ENCODE results near the gene PGP.
A peak's percentile ranks its signal among the peaks of the same experiment; 100 is the strongest.
"Not testable (repeated sequence)": the region's sequence is repeated elsewhere in the genome, so short reads cannot be mapped to it uniquely, and the experiment has no call there.

The PGP gene

GRCh38 chr16:2205104-2205966 lies 9.3 kb downstream of the PGP start, which contains the start of gene MLST8:
MLST8 (plus strand) TSS chr16:2205454; CDS start chr16:2206086, 632 bp downstream.
- H3K9ac ChIP-seq (ENCODE audit: low read length), result peak within 1 kb of the TSS; percentile 99
- DNase-seq (ENCODE audit: low read depth), result peak; percentile 94
- peaks cover 26% of the 10 kb centered on the region for H3K36me3 ChIP-seq (ENCODE audit: control insufficient read depth, insufficient read depth, low read length, severe bottlenecking)
- peaks cover 5% of the 10 kb centered on the region for H3K9me3 ChIP-seq (ENCODE audit: control insufficient read depth, low read length)
- H3K4me3 ChIP-seq (ENCODE audit: low read length), result peak within 1 kb of the TSS; percentile 91
- H3K27me3 ChIP-seq (replicated peaks; ENCODE audit: control insufficient read depth, insufficient read depth, low read length), result no peaks in the 10 kb centered on the region
- peaks cover 17% of the 10 kb centered on the region for H3K4me1 ChIP-seq (ENCODE audit: control insufficient read depth, insufficient read depth, low read length)

DNA sequence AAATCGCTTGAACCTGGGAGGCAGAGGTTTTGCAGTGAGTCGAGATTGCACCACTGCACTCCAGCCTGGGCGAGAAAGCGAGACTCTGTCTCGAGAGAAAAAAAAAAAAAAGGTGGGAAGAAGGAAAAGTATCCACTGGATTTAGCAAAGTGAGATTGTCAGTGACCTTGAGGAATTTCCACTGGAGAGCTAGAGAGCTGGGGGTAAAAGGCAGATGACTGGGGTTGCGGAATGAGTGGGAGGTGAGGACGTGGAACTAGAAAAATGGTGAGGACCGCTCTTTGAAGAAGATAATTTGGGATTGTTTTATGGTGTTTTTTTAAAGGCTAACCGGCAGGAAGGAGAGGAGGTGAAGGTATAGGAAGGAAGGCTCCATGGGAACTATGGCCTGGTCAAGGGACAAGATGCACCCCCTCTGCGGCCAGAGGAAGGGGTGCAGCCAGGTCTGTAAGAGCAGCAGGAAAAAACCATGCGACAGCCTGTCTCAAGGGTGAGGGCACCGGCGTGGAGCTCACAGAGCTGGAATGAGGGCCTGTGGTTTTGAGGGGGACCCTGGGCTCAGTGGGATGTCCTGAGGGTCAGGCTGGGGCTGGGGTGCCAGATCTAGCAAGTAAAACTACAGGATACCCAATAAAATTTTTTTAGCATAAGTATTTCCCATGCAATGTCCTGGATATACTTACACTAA lies 10.1 kb downstream of the PGP start:
- Histone ChIP-seq H3K4me3 (ENCODE audit: low read length) (peak overlapping the region; percentile 91), H3K27me3 (replicated peaks; ENCODE audit: control insufficient read depth, insufficient read depth, low read length) (peaks cover 5% of the 10 kb centered on the region), H3K36me3 (ENCODE audit: control insufficient read depth, insufficient read depth, low read length, severe bottlenecking) (peaks cover 25% of the 10 kb centered on the region), H3K9me3 (ENCODE audit: control insufficient read depth, low read length) (peaks cover 9% of the 10 kb centered on the region), H3K9ac (ENCODE audit: low read length) (peak overlapping the region; percentile 99), H3K4me1 (ENCODE audit: control insufficient read depth, insufficient read depth, low read length) (peaks cover 17% of the 10 kb centered on the region)
- no peak for DNase-seq (ENCODE audit: low read depth)

- H3K9ac ChIP-seq (ENCODE audit: low read length); H3K4me3 ChIP-seq (ENCODE audit: low read length); DNase-seq (ENCODE audit: low read depth); H3K9me3 ChIP-seq (ENCODE audit: control insufficient read depth, low read length): not testable (repeated sequence)
- peaks cover 18% of the 10 kb centered on the region for H3K27me3 ChIP-seq (replicated peaks; ENCODE audit: control insufficient read depth, insufficient read depth, low read length)
- H3K4me1 ChIP-seq (ENCODE audit: control insufficient read depth, insufficient read depth, low read length), result peaks cover 17% of the 10 kb centered on the region
- H3K36me3 ChIP-seq (ENCODE audit: control insufficient read depth, insufficient read depth, low read length, severe bottlenecking), result peaks cover 12% of the 10 kb centered on the region
These were observed 11.4 kb downstream of the PGP start for GRCh38 chr16:2203119-2203688.

GRCh38 chr16:2200313-2200712 lies 14.3 kb downstream of the PGP start:
- Histone ChIP-seq H3K9me3 (ENCODE audit: control insufficient read depth, low read length) (peaks cover 9% of the 10 kb centered on the region), H3K9ac (ENCODE audit: low read length) (no peak overlapping the region), H3K4me3 (ENCODE audit: low read length) (no peak overlapping the region), H3K4me1 (ENCODE audit: control insufficient read depth, insufficient read depth, low read length) (peaks cover 4% of the 10 kb centered on the region), H3K36me3 (ENCODE audit: control insufficient read depth, insufficient read depth, low read length, severe bottlenecking) (no peaks in the 10 kb centered on the region), H3K27me3 (replicated peaks; ENCODE audit: control insufficient read depth, insufficient read depth, low read length) (peaks cover 30% of the 10 kb centered on the region)
- DNase-seq (ENCODE audit: low read depth), result no peak

- no peak for DNase-seq (ENCODE audit: low read depth)
- H3K4me3 ChIP-seq (ENCODE audit: low read length), result no peak overlapping the region
- H3K4me1 ChIP-seq (ENCODE audit: control insufficient read depth, insufficient read depth, low read length), result peaks cover 2% of the 10 kb centered on the region
- H3K9me3 ChIP-seq (ENCODE audit: control insufficient read depth, low read length), result peaks cover 9% of the 10 kb centered on the region
- H3K27me3 ChIP-seq (replicated peaks; ENCODE audit: control insufficient read depth, insufficient read depth, low read length), result peaks cover 36% of the 10 kb centered on the region
- no peaks in the 10 kb centered on the region for H3K36me3 ChIP-seq (ENCODE audit: control insufficient read depth, insufficient read depth, low read length, severe bottlenecking)
- H3K9ac ChIP-seq (ENCODE audit: low read length), result no peak overlapping the region
These were observed 15.0 kb downstream of the PGP start for GRCh38 chr16:2199621-2200139.

- no peak for DNase-seq (ENCODE audit: low read depth)
- Histone ChIP-seq H3K36me3 (ENCODE audit: control insufficient read depth, insufficient read depth, low read length, severe bottlenecking) (no peaks in the 10 kb centered on the region), H3K4me3 (ENCODE audit: low read length) (no peak overlapping the region), H3K9ac (ENCODE audit: low read length) (no peak overlapping the region), H3K4me1 (ENCODE audit: control insufficient read depth, insufficient read depth, low read length) (no peaks in the 10 kb centered on the region), H3K9me3 (ENCODE audit: control insufficient read depth, low read length) (peaks cover 9% of the 10 kb centered on the region), H3K27me3 (replicated peaks; ENCODE audit: control insufficient read depth, insufficient read depth, low read length) (peaks cover 42% of the 10 kb centered on the region)
These were observed 15.5 kb downstream of the PGP start for GRCh38 chr16:2199095-2199494.

- peaks cover 50% of the 10 kb centered on the region for H3K27me3 ChIP-seq (replicated peaks; ENCODE audit: control insufficient read depth, insufficient read depth, low read length)
- peaks cover 9% of the 10 kb centered on the region for H3K9me3 ChIP-seq (ENCODE audit: control insufficient read depth, low read length)
- no peaks in the 10 kb centered on the region for H3K4me1 ChIP-seq (ENCODE audit: control insufficient read depth, insufficient read depth, low read length)
- DNase-seq (ENCODE audit: low read depth), result no peak
- H3K36me3 ChIP-seq (ENCODE audit: control insufficient read depth, insufficient read depth, low read length, severe bottlenecking), result no peaks in the 10 kb centered on the region
- no peak overlapping the region for H3K4me3 ChIP-seq (ENCODE audit: low read length)
- no peak overlapping the region for H3K9ac ChIP-seq (ENCODE audit: low read length)
These were observed 16.4 kb downstream of the PGP start for GRCh38 chr16:2198283-2198682.

DNA sequence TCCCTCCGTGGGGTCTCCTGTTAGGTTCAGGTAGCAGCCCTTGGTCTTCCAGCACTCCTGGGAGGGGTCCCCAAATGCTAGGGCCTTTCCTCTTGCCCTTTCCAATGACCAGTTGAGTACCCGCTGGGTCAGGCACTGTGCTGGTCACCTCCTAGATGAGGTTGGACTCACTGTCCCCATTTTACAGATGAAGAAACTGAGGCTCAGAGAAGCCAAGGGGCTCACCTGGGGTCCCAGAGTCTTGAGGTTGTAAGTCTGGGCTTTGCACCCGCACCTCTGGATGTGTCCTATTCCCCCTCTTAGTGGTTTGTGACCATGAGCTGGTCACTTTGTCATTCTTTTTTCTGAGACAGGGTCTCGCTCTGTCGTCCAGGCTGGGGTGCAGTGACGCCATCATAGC lies 16.9 kb downstream of the PGP start:
- DNase-seq (ENCODE audit: low read depth), result no peak
- Histone ChIP-seq H3K27me3 (replicated peaks; ENCODE audit: control insufficient read depth, insufficient read depth, low read length) (peaks cover 51% of the 10 kb centered on the region), H3K36me3 (ENCODE audit: control insufficient read depth, insufficient read depth, low read length, severe bottlenecking) (no peaks in the 10 kb centered on the region), H3K9me3 (ENCODE audit: control insufficient read depth, low read length) (peaks cover 9% of the 10 kb centered on the region), H3K4me1 (ENCODE audit: control insufficient read depth, insufficient read depth, low read length) (no peaks in the 10 kb centered on the region), H3K4me3 (ENCODE audit: low read length) (no peak overlapping the region), H3K9ac (ENCODE audit: low read length) (no peak overlapping the region)

- H3K9me3 ChIP-seq (ENCODE audit: control insufficient read depth, low read length), result peaks cover 9% of the 10 kb centered on the region
- H3K4me1 ChIP-seq (ENCODE audit: control insufficient read depth, insufficient read depth, low read length), result no peaks in the 10 kb centered on the region
- H3K27me3 ChIP-seq (replicated peaks; ENCODE audit: control insufficient read depth, insufficient read depth, low read length), result peaks cover 51% of the 10 kb centered on the region
- H3K36me3 ChIP-seq (ENCODE audit: control insufficient read depth, insufficient read depth, low read length, severe bottlenecking), result no peaks in the 10 kb centered on the region
- H3K4me3 ChIP-seq (ENCODE audit: low read length), result no peak overlapping the region
- no peak overlapping the region for H3K9ac ChIP-seq (ENCODE audit: low read length)
- DNase-seq (ENCODE audit: low read depth), result no peak
These were observed 17.6 kb downstream of the PGP start for GRCh38 chr16:2196981-2197511.

- Histone ChIP-seq H3K4me3 (ENCODE audit: low read length) (no peak within 1 kb of the TSS), H3K9ac (ENCODE audit: low read length) (no peak within 1 kb of the TSS), H3K36me3 (ENCODE audit: control insufficient read depth, insufficient read depth, low read length, severe bottlenecking) (no peaks in the 10 kb centered on the region), H3K9me3 (ENCODE audit: control insufficient read depth, low read length) (peaks cover 9% of the 10 kb centered on the region), H3K27me3 (replicated peaks; ENCODE audit: control insufficient read depth, insufficient read depth, low read length) (peaks cover 54% of the 10 kb centered on the region), H3K4me1 (ENCODE audit: control insufficient read depth, insufficient read depth, low read length) (no peaks in the 10 kb centered on the region)
- DNase-seq (ENCODE audit: low read depth), result peak; percentile 66
These were observed 18.3 kb downstream of the PGP start, which contains the start of gene CASKIN1 for GRCh38 chr16:2196162-2196980. CASKIN1 (minus strand) TSS chr16:2196605; CDS start chr16:2196432, 173 bp downstream.
